ENCODE measurements around the gene OR1D5. TPM values are rescaled to one million over a fixed set of nuclear protein-coding genes. Genes with fewer than 3 reads are reported as not detected.

OR1D5 gene
- total and polyA plus RNA-seq, 2 donors (not counting 3 experiments of a cell fraction or from before 2014, with no cell fraction given) = not detected

DNA sequence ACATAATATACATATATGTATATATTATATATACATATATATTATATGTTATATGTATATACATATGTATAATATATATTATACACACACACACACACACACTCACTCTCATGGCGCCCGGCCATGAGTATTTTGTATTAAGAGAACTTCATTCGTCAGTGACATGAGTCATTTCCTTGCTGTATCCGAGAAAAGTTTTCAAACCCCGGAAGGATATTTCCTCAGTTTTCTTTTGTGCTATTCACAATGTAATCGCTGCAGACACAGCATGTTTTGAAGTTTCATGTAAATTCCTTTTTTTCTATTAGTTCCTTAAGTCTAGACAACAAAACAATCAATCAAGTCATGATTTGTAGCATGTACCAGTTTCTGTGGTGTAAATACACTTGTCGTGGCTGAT lies 33.3 kb downstream of the OR1D5 start:
- Histone ChIP-seq H3K9me3 (replicated peaks; ENCODE audit: control insufficient read depth, insufficient read depth, low read length) (no peaks in the 10 kb centered on the region), H3K27me3 (ENCODE audit: control insufficient read depth in 2 of 2, insufficient read depth in 2 of 2, low read length in 2 of 2) (no peaks in the 10 kb centered on the region), H3K27ac (ENCODE audit: insufficient read depth, low read depth, low read length) (peak overlapping the region; percentile 94), H3K9ac (replicated peaks; ENCODE audit: extremely low read depth, insufficient read depth, low read length) (peak overlapping the region; percentile 77), H3K36me3 (ENCODE audit: control insufficient read depth in 2 of 2, extremely low read depth in 1 of 2, insufficient read depth in 2 of 2, low read length in 2 of 2) (no peaks in the 10 kb centered on the region), H3K9me1 (replicated peaks; ENCODE audit: control insufficient read depth, extremely low read depth, insufficient read depth, low read length) (no peaks in the 10 kb centered on the region), H4K20me1 (replicated peaks; ENCODE audit: control insufficient read depth, extremely low read depth, insufficient read depth, low read length) (no peaks in the 10 kb centered on the region), H2AFZ (ENCODE audit: low read depth, low read length) (peak overlapping the region; percentile 67), H3K79me2 (ENCODE audit: control insufficient read depth, insufficient read depth, low read length) (no peaks in the 10 kb centered on the region), H3K4me2 (ENCODE audit: insufficient read depth, low read length) (peak overlapping the region; percentile 35), H3K4me1 (ENCODE audit: control insufficient read depth, extremely low read depth, insufficient read depth, low read length) (peaks cover 16% of the 10 kb centered on the region), H3K4me3 (replicated peaks in 1 of 3; ENCODE audit: insufficient read depth in 1 of 3, low read depth in 1 of 3, low read length in 3 of 3) (no peak overlapping the region)
- intact Hi-C loops (cut with micrococcal nuclease) (loop anchor here (1.0 kb wide), 3 partner anchors 26 to 75 kb away; no protein-coding TSS in a partner anchor), dilution Hi-C loops (cut with MboI; ENCODE audit: extremely low pct_ligation_motif_present, low sequenced_read_pairs) (no loop called here)
- ChIA-PET CTCF (interaction anchor here (1.0 to 2.4 kb wide), 3 partner anchors 10 to 182 kb away, joined by 3 to 11 read pairs (median 3); no protein-coding TSS in a partner anchor), POLR2A (no interaction called here)
- DNase-seq (ENCODE audit: low read depth, low spot score) (peak; percentile 97), FAIRE-seq (peak; percentile 98)
- TF ChIP-seq MYC (IDR thresholded peaks at IDR 0.05; ENCODE audit: low read depth, low read length) = no peak
- peak; percentile 42 for TF ChIP-seq POLR2A (IDR thresholded peaks at IDR 0.05; ENCODE audit: low read depth, low read length)
- TF ChIP-seq, protein P1, sequence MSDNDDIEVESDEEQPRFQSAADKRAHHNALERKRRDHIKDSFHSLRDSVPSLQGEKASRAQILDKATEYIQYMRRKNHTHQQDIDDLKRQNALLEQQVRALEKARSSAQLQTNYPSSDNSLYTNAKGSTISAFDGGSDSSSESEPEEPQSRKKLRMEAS (IDR thresholded peaks at IDR 0.05; ENCODE audit: insufficient read depth, insufficient read length) = no peak
- peak; percentile 74 for TF ChIP-seq POLR2AphosphoS5 (IDR thresholded peaks at IDR 0.05; ENCODE audit: insufficient read depth, low read depth, low read length)
- peak; percentile 92 for TF ChIP-seq JUN (IDR thresholded peaks at IDR 0.05; ENCODE audit: borderline replicate concordance, insufficient read depth, insufficient read length, low read depth)
- peak; percentile 66 for TF ChIP-seq GATA2 (IDR thresholded peaks at IDR 0.05; ENCODE audit: insufficient read depth, insufficient read length, low read depth, low read length)
- no peak for TF ChIP-seq EZH2 (IDR thresholded peaks at IDR 0.05; ENCODE audit: borderline replicate concordance, low read depth, low read length, severe bottlenecking)
- TF ChIP-seq FOS (IDR thresholded peaks at IDR 0.05; ENCODE audit: borderline replicate concordance, insufficient read depth, low read length) = peak; percentile 85
- TF ChIP-seq, protein P2, sequence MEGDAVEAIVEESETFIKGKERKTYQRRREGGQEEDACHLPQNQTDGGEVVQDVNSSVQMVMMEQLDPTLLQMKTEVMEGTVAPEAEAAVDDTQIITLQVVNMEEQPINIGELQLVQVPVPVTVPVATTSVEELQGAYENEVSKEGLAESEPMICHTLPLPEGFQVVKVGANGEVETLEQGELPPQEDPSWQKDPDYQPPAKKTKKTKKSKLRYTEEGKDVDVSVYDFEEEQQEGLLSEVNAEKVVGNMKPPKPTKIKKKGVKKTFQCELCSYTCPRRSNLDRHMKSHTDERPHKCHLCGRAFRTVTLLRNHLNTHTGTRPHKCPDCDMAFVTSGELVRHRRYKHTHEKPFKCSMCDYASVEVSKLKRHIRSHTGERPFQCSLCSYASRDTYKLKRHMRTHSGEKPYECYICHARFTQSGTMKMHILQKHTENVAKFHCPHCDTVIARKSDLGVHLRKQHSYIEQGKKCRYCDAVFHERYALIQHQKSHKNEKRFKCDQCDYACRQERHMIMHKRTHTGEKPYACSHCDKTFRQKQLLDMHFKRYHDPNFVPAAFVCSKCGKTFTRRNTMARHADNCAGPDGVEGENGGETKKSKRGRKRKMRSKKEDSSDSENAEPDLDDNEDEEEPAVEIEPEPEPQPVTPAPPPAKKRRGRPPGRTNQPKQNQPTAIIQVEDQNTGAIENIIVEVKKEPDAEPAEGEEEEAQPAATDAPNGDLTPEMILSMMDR (IDR thresholded peaks at IDR 0.05; ENCODE audit: extremely low read depth in 1 of 2, insufficient read depth in 1 of 2, low read depth in 1 of 2, low read length in 2 of 2) = no peak
- BruUV-seq (replicated peaks) = no TSS peak
